Effector memory CD4-positive, alpha-beta T cell (primary cell): ENCODE measurements around the gene CCDC85C.

ENCODE experiments used
- DNase-seq, 3 donors: peaks; one replicate each; pipeline ENCODE4 v3.0.0-alpha.2; 2020
- H3K27ac ChIP-seq: 2 replicates; pipeline ENCODE4 v1.7.0; 2013; ENCODE audit warnings: mild to moderate bottlenecking, low read length, moderate library complexity; ENCODE audit not compliant: insufficient read depth, poor library complexity, severe bottlenecking
- H3K27me3 ChIP-seq: replicated peaks from 2 replicates; pipeline ENCODE4 v1.7.0; 2013; ENCODE audit warnings: mild to moderate bottlenecking, low read length; ENCODE audit not compliant: insufficient read depth, control insufficient read depth, poor library complexity, severe bottlenecking
- H3K36me3 ChIP-seq: 2 replicates; pipeline ENCODE4 v1.7.0; 2013; ENCODE audit warnings: mild to moderate bottlenecking, low read length, moderate library complexity; ENCODE audit not compliant: control insufficient read depth, insufficient read depth
- H3K4me1 ChIP-seq: 2 replicates; pipeline ENCODE4 v1.7.0; 2013; ENCODE audit warnings: low read length, mild to moderate bottlenecking; ENCODE audit not compliant: control insufficient read depth, insufficient read depth, poor library complexity, severe bottlenecking
- H3K4me3 ChIP-seq: 2 replicates; pipeline ENCODE4 v1.7.0; 2013; ENCODE audit warnings: low read length, low read depth, mild to moderate bottlenecking; ENCODE audit not compliant: insufficient read depth, poor library complexity, severe bottlenecking
- H3K9me3 ChIP-seq: 2 replicates; pipeline ENCODE4 v1.7.0; 2013; ENCODE audit warnings: mild to moderate bottlenecking, low read length, moderate library complexity; ENCODE audit not compliant: control insufficient read depth

CCDC85C gene

DNA sequence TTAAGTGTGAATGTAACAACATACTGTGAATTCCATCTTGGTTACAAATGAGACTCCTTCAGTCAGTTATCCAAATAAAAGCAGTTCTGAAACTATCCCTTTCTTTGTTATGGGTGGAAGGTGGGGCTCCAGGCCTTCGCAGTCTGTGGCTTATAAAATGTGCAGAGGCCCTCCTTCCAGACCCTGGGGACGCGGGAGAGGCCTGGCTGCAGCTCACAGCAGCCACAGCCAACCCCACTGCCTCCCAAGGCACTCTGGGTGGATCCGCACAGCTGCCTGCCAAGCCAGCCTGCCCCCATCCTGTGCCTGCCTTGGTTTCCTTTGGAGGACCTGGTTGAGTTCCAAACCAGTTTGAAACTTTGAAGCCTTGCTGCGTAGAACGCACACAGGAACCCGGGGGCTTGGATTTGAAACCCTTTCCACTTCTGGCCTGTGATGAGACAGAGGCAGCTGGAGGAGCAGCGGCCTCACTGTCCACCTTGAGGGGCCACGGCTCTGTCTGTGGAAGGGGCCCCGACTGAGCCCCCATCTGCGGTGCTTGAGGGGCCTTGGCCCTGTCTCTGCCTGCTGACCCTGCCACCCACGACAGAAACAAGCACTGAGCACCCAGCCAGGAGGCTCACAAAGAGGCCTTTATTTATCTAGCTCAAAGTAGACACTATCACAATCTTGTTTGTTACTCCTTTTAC, 92.4 kb downstream of the CCDC85C start:
- Histone ChIP-seq H3K27ac (no peak overlapping the region), H3K4me3 (no peak overlapping the region), H3K36me3 (peaks cover 55% of the 10 kb centered on the region), H3K9me3 (no peaks in the 10 kb centered on the region), H3K4me1 (no peaks in the 10 kb centered on the region), H3K27me3 (no peaks in the 10 kb centered on the region)
- DNase-seq, result no peak

DNA sequence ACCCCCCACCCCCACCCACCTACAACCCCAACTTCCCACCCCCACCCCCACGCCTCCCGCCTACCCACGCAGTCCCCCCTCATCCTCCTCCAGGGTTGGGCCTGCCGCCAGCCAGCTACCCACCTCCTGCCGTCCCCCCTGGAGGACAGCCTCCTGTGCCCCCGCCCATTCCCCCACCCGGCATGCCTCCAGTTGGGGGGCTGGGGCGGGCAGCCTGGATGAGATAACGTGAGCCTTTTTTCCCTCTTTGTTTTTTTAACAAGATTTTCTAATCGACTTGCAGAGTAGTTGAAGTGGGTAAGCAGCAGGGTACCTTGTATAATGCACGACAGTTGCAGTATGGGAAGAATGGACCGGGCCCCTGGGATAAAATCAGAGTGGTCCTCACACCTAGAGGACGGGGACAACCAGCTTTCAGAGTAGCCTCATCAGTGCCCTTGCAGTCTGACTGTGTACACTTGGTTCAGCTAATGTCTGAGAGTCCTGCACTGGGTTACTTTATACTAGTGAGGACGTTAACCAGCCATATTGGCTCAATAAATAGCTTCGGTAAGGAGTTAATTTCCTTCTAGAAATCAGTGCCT, 93.4 kb downstream of the CCDC85C start:
- DNase-seq, result no peak
- Histone ChIP-seq H3K4me1 (no peaks in the 10 kb centered on the region), H3K4me3 (no peak overlapping the region), H3K36me3 (peaks cover 64% of the 10 kb centered on the region), H3K27ac (no peak overlapping the region), H3K9me3 (no peaks in the 10 kb centered on the region), H3K27me3 (no peaks in the 10 kb centered on the region)

DNA sequence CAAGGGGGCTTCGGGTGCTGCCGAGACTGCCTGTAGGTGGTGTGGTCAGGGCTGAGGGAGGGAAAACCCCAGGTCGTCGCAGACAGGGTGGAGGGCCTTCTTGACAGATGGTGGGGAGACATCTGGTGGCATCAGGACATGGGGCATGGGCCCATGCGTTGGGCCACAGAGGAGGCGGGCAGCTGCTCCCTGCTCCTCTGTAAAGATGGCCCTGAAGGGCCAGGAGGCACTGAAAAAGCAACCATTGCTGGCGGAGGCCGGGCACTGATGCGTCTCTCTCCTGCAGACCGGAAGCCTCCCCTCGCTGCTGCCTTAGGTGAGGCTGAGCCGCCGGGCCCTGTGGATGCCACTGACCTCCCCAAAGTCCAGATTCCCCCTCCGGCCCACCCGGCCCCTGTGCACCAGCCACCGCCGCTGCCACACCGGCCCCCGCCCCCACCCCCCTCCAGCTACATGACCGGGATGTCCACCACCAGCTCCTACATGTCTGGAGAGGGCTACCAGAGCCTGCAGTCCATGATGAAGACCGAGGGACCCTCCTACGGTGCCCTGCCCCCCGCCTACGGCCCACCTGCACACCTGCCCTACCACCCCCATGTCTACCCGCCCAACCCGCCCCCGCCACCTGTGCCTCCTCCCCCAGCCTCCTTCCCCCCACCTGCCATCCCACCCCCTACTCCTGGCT, 94.0 kb downstream of the CCDC85C start:
- H3K9me3 ChIP-seq, result no peaks in the 10 kb centered on the region
- no peak for DNase-seq
- no peak overlapping the region for H3K27ac ChIP-seq
- H3K4me1 ChIP-seq, result no peaks in the 10 kb centered on the region
- peaks cover 70% of the 10 kb centered on the region for H3K36me3 ChIP-seq
- no peaks in the 10 kb centered on the region for H3K27me3 ChIP-seq
- no peak overlapping the region for H3K4me3 ChIP-seq

DNA sequence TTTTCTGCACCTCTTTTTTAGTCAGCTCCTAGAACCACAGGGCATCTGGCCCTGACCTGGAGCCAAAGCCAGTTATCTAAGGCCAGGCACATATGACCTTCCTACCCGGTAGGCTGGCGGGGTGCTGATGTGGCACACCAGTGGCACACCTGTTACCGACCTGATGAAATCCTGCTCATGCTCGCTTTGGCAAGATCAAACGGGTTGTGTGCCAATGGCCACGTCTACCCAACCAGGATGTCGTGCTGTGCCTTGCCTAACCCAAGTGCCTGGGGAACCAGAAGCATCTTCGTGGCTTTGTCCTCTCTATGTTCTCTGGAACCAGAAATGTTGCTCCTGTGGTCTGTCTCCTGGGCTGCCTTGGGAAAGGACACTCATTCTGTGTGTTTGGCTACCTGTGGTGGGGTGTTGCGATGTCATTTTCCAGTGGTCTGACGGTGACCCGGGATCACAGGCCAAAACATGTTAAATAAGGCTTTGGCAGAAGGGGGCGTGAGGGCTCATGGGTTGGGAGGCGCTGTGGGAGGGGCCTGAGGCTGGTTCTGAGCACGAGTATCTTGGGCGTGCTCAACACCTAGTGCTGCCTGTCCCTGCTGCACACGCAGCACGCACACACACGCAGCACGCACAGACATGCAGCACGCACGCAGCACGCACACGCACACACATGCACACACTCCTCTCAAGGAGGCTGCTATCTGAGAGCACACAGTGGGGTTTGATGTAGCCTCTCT, 94.9 kb downstream of the CCDC85C start:
- no peak overlapping the region for H3K27ac ChIP-seq
- no peak overlapping the region for H3K4me3 ChIP-seq
- H3K4me1 ChIP-seq, result no peaks in the 10 kb centered on the region
- peaks cover 79% of the 10 kb centered on the region for H3K36me3 ChIP-seq
- no peak for DNase-seq
- H3K27me3 ChIP-seq, result no peaks in the 10 kb centered on the region
- H3K9me3 ChIP-seq, result no peaks in the 10 kb centered on the region

DNA sequence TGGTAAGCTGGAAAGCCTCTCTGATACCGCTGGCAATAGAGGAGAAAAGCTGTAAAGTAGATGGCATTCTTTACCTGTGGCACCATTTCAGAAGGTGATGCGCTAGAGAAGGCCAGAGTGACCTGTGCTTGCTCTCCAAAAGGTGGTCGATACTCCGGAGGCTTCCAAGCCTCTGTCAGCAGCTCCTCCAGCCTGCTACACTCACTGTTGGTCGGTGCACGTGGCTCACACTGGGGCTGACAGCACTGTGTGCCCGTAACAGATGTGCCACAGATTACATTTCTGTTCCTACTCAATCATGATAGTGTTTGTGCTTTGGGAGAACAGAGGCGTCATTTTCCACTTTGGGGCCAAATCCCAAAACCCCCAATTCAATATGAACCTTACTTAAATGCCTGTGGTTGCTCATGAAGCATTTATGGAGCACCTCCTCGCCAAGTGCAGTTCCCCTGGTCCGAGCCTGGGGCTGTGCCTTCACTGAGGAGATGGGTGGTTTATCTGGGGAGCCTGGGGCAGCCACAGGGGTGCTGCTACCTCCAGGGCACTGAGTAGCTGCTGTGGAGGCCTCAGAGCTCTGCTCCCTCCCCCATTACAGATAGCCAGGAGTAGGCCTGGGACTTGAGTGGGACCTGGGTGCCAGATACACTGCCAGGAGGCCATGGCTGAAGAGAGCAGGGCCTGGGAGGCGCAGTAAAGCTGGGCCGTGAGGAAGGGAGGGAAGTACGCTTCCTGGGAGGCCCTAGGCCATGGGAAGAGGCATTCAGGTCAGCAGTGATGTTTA, 96.0 kb downstream of the CCDC85C start:
- Histone ChIP-seq H3K4me1 (no peaks in the 10 kb centered on the region), H3K4me3 (no peak overlapping the region), H3K27ac (no peak overlapping the region), H3K27me3 (no peaks in the 10 kb centered on the region), H3K9me3 (no peaks in the 10 kb centered on the region), H3K36me3 (peaks cover 88% of the 10 kb centered on the region)
- DNase-seq, result no peak

DNA sequence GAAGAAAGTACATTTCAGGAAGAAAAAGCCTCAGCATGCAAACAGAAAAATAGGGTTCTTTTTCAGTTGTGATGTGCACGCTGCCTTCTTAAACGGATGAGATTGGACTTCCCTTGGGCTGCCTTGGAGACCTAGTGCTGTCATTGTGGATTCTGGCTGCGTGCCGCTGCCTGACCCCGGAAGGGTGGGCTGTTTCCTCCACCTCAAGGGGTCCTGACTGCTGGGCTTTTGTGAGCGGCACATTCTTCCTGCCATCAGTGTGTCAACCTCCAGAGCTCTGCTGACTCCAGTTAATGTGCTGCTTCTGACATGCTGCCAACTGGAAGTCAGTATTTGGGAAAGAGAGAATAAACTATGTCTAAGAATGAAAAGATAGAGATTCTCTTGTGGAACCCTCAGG, 97.7 kb downstream of the CCDC85C start:
- Histone ChIP-seq H3K4me3 (no peak overlapping the region), H3K27me3 (no peaks in the 10 kb centered on the region), H3K27ac (no peak overlapping the region), H3K4me1 (no peaks in the 10 kb centered on the region), H3K36me3 (peaks cover 92% of the 10 kb centered on the region), H3K9me3 (no peaks in the 10 kb centered on the region)
- DNase-seq, result no peak

DNA sequence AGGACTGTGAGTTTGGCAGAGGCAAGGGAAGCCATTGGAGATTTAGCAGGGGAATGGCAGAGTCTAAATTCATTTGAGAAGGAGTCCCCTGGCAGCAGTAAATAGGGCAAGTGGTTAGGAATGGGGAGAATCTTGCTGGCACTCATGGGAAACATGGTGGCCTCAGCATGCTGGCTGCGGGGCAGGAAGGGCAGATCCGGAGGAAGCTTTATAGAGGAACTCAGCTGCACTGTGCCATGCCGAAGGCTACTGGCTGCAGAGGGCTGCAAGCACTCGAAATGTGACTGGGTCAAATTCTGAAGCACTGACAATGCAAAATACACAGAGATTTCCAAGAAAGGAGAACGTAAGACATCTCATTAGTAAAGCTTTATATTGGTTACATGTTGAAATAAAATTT, 98.9 kb downstream of the CCDC85C start:
- Histone ChIP-seq H3K4me3 (no peak overlapping the region), H3K27ac (no peak overlapping the region), H3K36me3 (peaks cover 94% of the 10 kb centered on the region), H3K9me3 (no peaks in the 10 kb centered on the region), H3K4me1 (no peaks in the 10 kb centered on the region), H3K27me3 (no peaks in the 10 kb centered on the region)
- no peak for DNase-seq

DNA sequence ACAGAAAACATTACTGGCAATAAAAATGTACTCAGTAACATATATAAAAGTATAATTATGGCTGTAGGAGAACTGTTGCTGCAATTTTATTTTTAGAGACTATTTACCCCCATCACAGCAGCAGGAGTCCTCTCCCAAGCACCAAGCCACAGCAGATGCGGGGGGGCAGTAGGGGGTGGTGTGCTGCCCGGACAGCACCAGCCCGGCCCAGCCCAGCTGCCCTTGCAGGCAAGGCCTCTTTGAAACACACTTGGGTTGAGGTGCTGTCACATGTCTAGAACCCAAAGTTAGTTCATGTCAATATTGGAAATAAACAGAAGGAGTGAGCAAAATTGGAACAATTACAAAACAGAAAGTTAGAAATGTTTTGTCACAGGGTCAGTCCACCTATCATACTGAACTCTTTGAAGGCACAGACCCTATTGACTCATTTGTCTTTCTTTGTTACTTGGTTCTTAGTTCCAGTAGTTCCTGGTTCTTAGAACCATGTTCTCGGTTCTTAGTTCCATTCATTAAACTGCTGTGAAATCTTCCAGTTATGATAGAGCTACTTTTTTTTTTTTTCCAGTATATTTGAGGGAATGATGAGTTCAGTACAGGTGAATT, 100.1 kb downstream of the CCDC85C start:
- peaks cover 89% of the 10 kb centered on the region for H3K36me3 ChIP-seq

DNA sequence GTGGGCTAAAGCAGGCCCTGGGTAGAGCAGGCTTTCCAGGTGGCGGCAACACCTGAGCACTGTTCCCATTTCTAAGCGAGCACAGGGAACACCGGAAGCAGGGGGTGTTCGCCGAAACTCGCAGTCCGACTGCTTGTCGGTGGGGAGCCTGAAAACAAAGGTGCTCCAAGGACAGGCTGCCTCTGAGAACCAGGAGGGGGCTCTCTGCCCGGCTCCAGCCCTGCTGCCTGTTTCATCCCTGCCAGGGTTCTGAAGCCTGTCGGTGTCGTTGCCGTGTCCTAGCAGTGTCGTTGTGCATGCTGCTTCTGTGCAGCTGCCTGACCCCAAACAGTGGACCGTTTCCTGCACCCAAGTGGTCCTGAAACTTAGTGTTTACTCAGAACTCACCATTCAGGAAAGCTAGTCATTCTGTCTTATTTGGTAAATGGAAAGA, 101.0 kb downstream of the CCDC85C start:
- Histone ChIP-seq H3K9me3 (no peaks in the 10 kb centered on the region), H3K4me1 (no peaks in the 10 kb centered on the region), H3K27ac (no peak overlapping the region), H3K4me3 (no peak overlapping the region), H3K27me3 (no peaks in the 10 kb centered on the region), H3K36me3 (peaks cover 89% of the 10 kb centered on the region)
- DNase-seq, result no peak

More for the DNA sequence above, 100.1 kb downstream of the CCDC85C start:
- DNase-seq, result no peak
- Histone ChIP-seq H3K27me3 (no peaks in the 10 kb centered on the region), H3K4me3 (no peak overlapping the region), H3K9me3 (no peaks in the 10 kb centered on the region), H3K4me1 (no peaks in the 10 kb centered on the region), H3K27ac (no peak overlapping the region)
